ENCODE data around the gene NFIX. TPM values are rescaled to one million over a fixed set of nuclear protein-coding genes. Genes with fewer than 3 reads are reported as not detected.
A peak's percentile ranks its signal among the peaks of the same experiment; 100 is the strongest.

The NFIX gene
- total RNA-seq, 1 experiment from 2014 or later = 144 TPM

- DNase-seq (ENCODE audit: low read depth, low spot score) (no peak), ATAC-seq (peak; percentile 6; the same call in 1 of the 2 replicates)
- Histone ChIP-seq H3K36me3 (ENCODE audit: control insufficient read depth, insufficient read depth, low read length) (peaks cover 5% of the 10 kb centered on the region), H3K4me3 (ENCODE audit: low read depth in 2 of 2, low read length in 2 of 2) (peak overlapping the region; percentile 90 to 92), H3K9me3 (ENCODE audit: control insufficient read depth, insufficient read depth, low read depth, low read length) (no peaks in the 10 kb centered on the region), H3K27ac (ENCODE audit: low read length) (peak overlapping the region; percentile 91), H3K4me1 (ENCODE audit: control insufficient read depth, insufficient read depth, low read length) (peaks cover 26% of the 10 kb centered on the region), H3K27me3 (ENCODE audit: control insufficient read depth, insufficient read depth, low read length) (no peaks in the 10 kb centered on the region)
- TF ChIP-seq, protein P1, sequence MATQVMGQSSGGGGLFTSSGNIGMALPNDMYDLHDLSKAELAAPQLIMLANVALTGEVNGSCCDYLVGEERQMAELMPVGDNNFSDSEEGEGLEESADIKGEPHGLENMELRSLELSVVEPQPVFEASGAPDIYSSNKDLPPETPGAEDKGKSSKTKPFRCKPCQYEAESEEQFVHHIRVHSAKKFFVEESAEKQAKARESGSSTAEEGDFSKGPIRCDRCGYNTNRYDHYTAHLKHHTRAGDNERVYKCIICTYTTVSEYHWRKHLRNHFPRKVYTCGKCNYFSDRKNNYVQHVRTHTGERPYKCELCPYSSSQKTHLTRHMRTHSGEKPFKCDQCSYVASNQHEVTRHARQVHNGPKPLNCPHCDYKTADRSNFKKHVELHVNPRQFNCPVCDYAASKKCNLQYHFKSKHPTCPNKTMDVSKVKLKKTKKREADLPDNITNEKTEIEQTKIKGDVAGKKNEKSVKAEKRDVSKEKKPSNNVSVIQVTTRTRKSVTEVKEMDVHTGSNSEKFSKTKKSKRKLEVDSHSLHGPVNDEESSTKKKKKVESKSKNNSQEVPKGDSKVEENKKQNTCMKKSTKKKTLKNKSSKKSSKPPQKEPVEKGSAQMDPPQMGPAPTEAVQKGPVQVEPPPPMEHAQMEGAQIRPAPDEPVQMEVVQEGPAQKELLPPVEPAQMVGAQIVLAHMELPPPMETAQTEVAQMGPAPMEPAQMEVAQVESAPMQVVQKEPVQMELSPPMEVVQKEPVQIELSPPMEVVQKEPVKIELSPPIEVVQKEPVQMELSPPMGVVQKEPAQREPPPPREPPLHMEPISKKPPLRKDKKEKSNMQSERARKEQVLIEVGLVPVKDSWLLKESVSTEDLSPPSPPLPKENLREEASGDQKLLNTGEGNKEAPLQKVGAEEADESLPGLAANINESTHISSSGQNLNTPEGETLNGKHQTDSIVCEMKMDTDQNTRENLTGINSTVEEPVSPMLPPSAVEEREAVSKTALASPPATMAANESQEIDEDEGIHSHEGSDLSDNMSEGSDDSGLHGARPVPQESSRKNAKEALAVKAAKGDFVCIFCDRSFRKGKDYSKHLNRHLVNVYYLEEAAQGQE (IDR thresholded peaks at IDR 0.05; ENCODE audit: insufficient read depth in 1 of 2, low read depth in 2 of 2, low read length in 1 of 2) = no peak
- POLR2A ChIA-PET = interaction anchor here (0.6 to 1.2 kb wide), 2 partner anchors 9 to 35 kb away, joined by 3 to 7 read pairs; no protein-coding TSS in a partner anchor
- in situ Hi-C loops (cut with HindIII; ENCODE audit: low pct_unique_long_range_greater_than_20kb, low sequenced_read_pairs) = no loop called here
- BruUV-seq (replicated peaks) = no TSS peak
- CTCF ChIA-PET = interaction anchor here (0.6 kb wide), 1 partner anchor 57 kb away, joined by 3 read pairs; no protein-coding TSS in a partner anchor
- intact Hi-C loops (cut with micrococcal nuclease; ENCODE audit: unreplicated experiment) = no loop called here
Measured at GRCh38 chr19:13117176-13117771, 122.0 kb downstream of the NFIX start.

DNA sequence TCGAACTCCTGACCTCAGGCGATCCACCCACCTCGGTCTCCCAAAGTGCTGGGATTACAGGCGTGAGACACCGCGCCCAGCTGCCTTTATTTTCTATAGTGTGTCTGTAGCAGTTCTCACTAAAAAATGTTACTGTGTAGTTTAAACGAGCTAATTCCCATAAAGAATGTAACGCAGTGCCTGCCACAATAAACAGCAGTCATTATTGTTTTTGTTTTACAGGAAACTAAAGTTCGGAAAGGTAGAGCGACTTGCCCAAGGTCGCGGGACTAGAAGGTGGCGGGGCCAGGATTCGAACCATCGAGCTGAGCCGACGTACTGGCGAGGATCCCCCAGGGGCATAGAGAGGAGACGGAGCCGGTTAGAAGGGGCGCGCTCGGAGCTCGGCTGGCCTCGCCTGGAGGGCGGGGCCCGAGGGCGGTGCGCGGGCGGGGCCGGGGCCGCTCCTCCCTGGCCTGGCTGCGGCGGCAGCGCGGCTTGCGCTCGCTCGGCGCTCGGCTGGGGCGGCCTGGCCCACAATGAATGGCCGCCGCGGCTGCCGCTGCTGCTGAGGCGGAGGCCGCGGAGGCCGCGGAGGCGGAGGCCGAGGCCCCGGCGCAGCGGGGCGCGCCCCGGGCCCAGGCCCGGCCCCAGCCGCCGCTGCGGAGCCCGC, 122.6 kb downstream of the NFIX start, which contains the start of gene NACC1:
Gene NACC1 (plus strand): TSS at position 493 of the 652 bp plus-strand sequence. CDS start 16,944 bp downstream, outside the sequence.
- DNase-seq (ENCODE audit: low read depth, low spot score) (peak; percentile 78), ATAC-seq (peak; percentile 86)
- H3K27ac ChIP-seq (ENCODE audit: low read length) = peak within 1 kb of the TSS; percentile 91
- no peaks in the 10 kb centered on the region for H3K9me3 ChIP-seq (ENCODE audit: control insufficient read depth, insufficient read depth, low read depth, low read length)
- TF ChIP-seq, protein P1 (IDR thresholded peaks at IDR 0.05; ENCODE audit: insufficient read depth in 1 of 2, low read depth in 2 of 2, low read length in 1 of 2) = 0 out of 4 replicates have a peak, but pooled peaks of 1 of the 2 experiments have one; percentile 19
- TF ChIP-seq CTCF (IDR thresholded peaks at IDR 0.05) (no peak), TCF7L2 (IDR thresholded peaks at IDR 0.05; ENCODE audit: low read depth, low read length) (no peak; the same call in 1 of the 2 replicates), SIN3A (IDR thresholded peaks at IDR 0.05; ENCODE audit: borderline replicate concordance, insufficient read depth, low read depth, low read length) (no peak)
- no peaks in the 10 kb centered on the region for H3K27me3 ChIP-seq (ENCODE audit: control insufficient read depth, insufficient read depth, low read length)
- CTCF ChIA-PET = no interaction called here
- H3K36me3 ChIP-seq (ENCODE audit: control insufficient read depth, insufficient read depth, low read length) = peaks cover 5% of the 10 kb centered on the region
- peak within 1 kb of the TSS; percentile 90 to 92 for H3K4me3 ChIP-seq (ENCODE audit: low read depth in 2 of 2, low read length in 2 of 2)
- intact Hi-C loops (cut with micrococcal nuclease; ENCODE audit: unreplicated experiment) (no loop called here), in situ Hi-C loops (cut with HindIII; ENCODE audit: low pct_unique_long_range_greater_than_20kb, low sequenced_read_pairs) (no loop called here)
- H3K4me1 ChIP-seq (ENCODE audit: control insufficient read depth, insufficient read depth, low read length) = peaks cover 26% of the 10 kb centered on the region
- no TSS peak for BruUV-seq (replicated peaks)
- POLR2A ChIA-PET = interaction anchor here (0.6 to 1.2 kb wide), 2 partner anchors 9 to 34 kb away, joined by 3 to 7 read pairs; no protein-coding TSS in a partner anchor

Measured in Panc1 (cell line).